Measurements from ENCODE around the gene HIC2.
"Not testable (repeated sequence)": the region's sequence is repeated elsewhere in the genome, so short reads cannot be mapped to it uniquely, and the experiment has no call there.

Gene HIC2, protein sequence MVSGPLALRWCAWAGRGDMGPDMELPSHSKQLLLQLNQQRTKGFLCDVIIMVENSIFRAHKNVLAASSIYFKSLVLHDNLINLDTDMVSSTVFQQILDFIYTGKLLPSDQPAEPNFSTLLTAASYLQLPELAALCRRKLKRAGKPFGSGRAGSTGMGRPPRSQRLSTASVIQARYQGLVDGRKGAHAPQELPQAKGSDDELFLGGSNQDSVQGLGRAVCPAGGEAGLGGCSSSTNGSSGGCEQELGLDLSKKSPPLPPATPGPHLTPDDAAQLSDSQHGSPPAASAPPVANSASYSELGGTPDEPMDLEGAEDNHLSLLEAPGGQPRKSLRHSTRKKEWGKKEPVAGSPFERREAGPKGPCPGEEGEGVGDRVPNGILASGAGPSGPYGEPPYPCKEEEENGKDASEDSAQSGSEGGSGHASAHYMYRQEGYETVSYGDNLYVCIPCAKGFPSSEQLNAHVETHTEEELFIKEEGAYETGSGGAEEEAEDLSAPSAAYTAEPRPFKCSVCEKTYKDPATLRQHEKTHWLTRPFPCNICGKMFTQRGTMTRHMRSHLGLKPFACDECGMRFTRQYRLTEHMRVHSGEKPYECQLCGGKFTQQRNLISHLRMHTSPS

DNA sequence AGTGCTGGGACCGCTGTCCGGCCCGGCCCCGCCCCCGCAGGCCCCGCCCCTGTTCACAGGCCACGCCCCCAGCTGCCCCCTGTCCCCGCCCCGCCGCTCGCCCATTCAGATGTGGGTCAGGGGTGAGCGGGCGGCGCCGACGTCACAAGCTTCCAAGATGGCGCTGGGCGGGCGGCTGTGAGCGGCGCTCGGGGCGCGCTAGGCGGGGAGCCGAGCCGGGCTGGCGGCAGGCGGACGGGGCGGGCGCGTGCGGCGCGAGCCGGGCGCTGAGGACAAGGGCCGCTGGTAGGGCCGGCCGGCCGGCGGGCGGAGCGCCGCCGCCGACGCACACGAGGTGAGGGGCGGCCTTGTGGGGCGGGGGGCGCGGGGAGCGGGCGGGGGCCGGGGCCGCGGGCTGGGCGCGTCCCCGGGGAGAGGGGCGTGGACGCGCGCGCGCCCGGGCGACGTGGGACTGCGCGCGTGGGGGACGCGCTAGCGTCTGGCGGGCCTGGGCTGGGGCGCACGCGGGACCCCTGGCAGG lies at the start of gene HIC2:
Gene HIC2, plus strand, starts transcription at position 145 of the 520 bp plus-strand sequence. CDS start 25,461 bp downstream, outside the sequence.
- not testable (repeated sequence) for DNase-seq

DNA sequence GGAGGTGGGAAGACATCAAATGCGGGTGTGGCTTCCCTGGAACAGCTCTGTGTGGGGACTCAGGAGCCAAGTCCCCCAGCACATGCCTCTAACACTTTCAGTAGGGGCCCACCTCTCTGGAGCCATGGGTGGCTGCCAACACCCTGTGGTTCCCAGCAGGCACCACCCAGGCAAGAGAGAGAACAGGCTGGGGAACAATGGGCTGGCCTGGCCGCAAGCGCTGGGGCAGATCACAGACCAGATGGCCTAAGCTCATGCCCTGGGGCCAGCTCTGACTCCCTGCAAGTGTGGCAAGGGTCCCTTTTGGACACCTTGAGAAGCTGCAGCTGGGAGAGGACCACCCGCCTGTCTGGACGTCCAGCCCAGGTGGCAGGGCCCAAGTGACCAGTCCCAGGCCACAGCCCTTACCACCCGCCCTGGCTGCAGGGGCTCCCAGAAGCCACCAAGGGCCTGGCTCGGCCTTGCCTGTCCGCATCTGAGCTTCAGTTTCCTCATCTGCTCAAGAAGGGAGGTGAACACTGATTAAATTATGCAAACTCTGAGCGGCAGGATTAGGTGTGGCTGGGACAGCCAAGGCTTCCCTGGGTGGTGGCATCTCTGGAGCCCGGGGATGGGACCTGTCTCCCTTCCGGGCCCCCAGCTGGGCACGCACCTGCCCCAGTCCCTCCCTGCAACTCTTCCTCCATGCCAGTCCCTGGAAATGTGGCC lies 48.4 kb upstream of the HIC2 start:
- DNase-seq, result not testable (repeated sequence)

DNA sequence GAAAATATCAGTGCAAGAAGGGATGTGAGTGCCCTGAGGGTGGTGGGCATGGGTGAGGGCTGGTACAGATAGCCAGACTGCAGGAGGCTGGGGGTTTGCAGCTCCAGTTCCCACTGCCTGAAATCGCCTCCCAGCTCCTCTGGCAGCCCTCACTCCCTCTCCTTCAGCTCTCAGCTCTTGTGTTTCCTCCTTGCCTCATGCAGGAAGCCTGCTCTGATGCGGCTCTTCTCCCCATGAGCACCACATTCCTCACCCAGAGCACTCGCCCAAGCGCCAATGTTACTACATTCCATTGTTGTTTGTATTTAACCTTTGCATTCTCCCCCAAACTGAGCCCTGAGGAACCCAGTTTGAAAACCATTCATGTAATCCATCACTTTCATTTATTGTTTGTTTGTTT lies 41.3 kb upstream of the HIC2 start:
- DNase-seq, result not testable (repeated sequence)

DNA sequence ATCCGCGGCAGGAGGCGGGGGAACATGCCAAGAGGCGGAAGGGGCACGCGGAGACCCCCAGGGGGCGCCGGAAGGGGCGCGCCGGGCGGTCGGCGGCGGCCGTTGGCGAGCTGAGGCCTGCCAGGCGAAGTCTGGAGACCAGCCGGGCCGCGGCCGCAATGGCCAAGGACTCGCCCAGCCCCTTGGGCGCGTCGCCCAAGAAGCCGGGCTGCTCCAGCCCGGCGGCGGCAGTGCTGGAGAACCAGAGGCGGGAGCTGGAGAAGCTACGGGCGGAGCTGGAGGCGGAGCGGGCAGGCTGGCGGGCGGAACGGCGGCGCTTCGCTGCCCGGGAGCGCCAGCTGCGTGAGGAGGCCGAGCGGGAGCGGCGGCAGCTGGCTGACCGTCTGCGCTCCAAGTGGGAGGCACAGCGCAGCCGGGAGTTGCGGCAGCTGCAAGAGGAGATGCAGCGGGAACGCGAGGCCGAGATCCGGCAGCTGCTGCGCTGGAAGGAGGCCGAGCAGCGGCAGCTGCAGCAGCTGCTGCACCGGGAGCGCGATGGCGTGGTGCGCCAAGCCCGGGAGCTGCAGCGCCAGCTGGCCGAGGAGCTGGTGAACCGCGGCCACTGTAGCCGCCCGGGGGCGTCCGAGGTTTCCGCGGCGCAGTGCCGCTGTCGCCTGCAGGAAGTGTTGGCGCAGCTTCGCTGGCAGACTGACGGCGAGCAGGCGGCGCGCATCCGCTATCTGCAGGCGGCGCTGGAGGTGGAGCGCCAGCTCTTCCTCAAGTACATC lies 33.3 kb upstream of the HIC2 start, which contains the start of gene RIMBP3B:
Gene RIMBP3B, plus strand, starts transcription at position 51 of the 767 bp plus-strand sequence. Its CDS starts 108 bp downstream, at position 159.
- not testable (repeated sequence) for DNase-seq

DNA sequence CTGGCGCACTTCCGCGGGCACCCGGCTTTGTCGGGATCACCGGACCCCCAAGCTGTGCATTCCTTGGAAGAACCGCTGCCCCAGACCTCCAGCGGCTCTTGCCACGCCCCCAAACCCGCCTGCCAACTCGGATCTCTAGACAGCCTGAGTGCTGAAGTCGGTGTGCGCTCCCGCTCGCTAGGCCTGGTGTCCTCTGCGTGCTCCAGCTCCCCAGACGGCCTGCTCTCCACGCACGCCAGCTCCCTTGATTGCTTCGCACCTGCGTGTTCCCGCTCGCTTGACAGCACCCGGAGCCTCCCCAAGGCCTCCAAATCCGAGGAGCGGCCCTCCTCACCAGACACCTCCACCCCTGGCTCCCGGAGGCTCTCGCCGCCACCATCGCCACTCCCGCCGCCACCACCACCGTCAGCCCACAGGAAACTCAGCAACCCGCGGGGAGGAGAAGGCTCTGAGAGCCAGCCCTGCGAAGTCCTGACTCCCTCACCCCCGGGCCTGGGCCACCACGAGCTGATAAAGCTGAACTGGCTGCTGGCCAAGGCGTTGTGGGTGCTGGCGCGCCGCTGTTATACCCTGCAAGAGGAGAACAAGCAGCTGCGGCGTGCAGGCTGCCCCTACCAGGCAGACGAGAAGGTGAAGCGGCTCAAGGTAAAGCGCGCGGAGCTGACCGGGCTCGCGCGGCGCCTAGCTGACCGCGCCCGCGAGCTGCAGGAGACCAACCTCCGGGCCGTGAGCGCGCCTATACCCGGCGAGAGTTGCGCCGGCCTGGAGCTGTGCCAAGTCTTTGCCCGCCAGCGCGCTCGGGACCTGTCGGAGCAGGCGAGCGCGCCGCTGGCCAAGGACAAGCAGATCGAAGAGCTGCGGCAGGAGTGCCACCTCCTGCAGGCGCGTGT lies 32.5 kb upstream of the HIC2 start:
- not testable (repeated sequence) for DNase-seq

DNA sequence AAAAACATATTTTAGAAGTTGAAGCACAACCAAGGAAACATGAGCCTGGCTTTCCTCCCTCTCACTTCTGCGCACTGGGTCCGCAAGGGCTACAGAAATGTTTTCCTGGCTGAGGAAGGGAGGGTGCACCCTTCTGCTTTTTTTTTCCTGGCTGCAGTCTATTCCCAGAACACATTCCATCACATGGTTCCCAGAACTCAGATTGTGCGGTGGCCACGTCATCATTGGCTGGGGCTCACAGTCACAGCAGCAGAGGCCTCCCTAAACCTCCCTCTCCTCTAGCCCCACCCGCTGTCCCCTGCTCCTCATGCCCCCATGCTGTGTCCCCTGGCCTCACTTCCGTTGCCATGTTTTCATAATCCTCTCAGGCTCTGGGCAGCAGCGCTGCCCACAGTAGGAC lies 27.7 kb upstream of the HIC2 start:
- not testable (repeated sequence) for DNase-seq

DNA sequence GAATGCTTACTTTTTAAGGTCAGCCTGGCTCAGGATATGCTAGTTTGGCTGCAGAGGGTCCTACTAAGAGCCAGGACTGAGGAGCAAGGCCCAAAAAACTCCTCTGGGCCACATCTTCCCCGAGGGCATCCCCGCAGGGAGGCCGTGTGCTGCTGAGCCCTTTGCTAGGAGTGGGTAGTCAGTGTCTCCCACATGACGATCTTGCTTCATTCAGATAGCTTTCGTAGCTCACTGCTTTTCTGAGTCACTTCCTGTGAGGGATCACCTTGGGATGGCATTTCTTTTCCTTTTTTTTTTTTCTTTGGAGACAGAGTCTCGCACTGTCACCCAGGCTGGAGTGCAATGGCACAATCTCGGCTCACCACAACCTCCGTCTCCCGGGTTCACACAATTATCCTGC lies 27.2 kb upstream of the HIC2 start:
- DNase-seq, result not testable (repeated sequence)

DNA sequence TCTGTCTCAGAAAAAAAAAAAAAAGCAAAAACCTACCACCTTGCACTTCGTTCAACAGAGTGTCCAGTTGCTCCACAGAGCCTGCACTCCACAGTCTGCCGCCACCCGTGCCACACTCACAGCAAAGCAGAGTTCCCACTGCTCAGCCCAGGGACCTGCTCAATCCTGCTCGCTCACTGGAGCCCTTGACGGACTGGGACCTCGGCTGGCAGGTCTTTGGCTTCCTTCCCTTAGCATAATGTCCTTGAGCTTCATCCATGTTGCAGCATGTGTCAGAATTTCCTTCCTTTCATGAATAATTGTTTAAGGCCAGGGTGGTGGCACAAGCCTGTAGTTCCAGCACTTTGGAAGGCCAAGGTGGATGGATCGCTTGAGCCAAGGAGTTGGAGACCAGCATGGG lies 22.6 kb upstream of the HIC2 start:
- DNase-seq, result not testable (repeated sequence)

DNA sequence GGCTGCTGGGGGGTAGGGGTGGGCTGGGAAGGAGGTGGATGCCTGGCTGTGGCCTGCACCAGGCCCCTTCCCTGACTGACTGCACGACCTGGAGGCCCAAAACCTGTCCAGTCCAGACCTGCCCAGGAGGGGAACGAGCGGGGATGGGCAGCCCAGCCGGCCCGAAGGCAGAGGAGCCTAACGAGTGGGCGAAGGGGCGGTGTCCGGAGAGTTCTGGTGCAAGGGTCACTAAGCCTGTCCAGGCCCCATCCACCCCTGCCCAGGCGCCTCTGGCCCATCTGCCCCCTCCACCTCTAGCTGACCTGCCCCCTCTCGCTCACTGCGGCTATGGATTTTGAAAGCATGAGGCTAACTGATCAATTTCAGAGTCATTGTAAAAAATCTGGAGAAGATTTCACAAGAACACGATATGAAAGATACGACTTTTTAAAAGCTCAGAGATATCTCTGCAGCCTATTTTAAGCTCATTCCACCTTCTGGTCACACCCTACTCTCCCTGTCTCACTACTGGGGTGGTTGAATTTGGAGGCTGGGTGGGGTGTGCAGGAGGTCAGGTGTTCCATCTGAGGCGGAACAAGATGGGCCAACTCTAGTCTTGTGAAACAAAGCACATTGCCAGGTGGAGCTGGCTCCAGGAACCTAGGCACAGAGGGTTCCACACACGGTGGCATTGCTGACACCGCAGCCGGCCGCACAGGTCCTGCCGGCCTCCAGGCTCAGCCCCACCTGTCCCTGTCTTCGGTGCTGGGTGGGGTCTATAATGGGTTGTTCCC lies 15.8 kb upstream of the HIC2 start:
- not testable (repeated sequence) for DNase-seq

DNA sequence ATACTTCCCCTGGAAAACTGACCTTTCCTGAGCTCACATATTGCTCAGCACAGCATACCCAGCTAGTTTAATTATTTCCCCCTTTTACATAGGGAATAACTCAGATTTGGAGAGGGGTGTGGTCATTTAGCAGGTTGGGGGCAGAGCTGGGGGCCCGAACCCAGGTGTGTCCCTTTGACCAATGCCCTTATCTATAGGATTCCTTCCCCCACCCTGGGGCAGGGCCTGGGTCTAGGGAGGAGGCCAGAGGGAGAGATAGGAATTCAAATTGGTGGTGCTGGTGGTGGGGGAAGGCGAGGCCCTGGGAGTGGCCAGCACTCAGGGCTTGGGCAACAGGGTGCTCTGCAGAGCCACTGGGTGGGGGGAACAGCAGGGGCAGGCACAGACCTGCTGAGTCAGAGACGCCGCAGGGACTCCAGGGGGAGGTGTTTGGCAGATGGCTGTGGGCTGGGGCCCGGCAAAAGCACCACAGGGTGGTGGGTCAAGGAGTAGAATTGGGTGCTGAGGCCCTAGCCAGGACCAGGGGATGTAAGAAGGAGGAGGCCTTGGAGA lies 14.3 kb upstream of the HIC2 start:
- not testable (repeated sequence) for DNase-seq

DNA sequence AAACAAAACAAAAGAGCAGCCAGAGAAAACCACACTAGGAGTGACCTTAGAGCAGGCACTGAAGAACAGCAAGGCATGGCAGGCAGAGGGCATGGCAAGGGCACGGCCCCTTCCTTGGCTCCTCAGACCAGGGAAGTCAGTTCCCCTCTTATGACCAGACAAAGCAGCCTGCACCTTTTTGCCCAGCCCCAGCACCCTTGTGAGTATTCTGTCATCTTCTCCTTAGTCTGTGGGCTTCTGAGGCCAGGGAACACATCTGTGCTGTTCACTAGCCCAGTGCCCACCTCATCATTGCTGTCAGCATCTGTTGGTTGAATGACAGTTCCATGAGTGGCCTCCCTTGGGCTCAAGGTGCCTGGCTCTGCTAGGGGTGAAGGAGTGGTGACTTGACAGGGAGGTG lies 10.0 kb upstream of the HIC2 start:
- DNase-seq, result not testable (repeated sequence)

DNA sequence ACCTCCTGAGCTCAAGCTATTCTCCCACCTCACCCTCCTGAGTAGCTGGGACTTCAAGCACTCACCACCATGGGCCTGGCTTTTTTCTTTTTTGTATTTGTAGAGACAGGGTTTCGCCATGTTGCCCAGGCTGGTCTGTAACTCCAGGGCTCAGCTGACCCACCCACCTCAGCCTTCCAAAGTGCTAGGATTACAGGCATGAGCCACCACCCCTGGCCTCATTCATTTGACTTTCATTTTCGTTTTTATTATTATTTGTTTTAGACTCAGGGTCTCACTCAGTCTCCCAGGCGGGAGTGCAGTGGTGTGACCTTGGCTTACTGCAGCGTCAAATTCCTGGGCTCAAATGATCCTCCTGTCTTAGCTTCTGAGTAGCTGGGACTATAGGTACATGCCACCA lies 9.4 kb upstream of the HIC2 start:
- DNase-seq, result not testable (repeated sequence)

DNA sequence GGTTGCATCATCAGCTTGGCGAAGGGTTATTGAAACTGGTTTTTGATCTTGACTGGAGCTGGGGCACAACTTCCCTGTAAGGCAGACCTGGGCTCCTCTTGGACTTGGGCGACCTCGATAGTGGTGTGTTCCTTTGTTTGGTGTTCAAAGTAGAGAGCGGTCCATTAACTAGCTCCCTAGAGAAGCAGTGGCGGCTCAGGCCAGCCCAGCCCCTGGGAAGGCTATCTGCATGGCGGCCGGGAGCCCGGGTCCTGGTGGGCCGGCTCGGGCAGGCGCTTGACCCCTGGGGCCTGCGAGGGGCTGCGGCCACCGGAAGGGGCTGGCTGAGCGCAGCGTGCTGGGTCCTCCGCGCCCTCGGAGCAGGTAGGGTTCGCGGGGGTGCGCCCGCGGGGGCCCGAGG lies 796 bp upstream of the HIC2 start:
- not testable (repeated sequence) for DNase-seq

DNA sequence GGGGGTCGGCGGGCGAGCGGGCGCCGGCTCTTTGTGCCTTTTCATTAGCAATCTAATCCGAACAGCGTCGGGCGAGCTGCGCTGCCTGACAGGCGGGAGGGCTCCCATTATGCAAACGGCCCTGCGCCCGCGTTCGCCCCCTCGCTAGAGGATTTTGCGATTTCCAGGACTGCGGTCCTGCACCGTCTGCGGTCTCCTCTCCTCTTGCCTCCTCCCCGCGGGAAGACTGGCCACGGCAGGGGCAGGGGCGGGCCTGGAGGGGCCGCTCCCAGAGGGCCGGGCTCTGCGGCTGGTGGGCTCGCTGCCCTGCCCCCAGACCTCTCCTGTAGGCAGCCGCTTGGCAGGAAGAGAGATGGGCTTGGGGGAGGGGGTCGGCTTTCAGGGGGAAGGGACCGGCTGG lies 682 bp downstream of the HIC2 start:
- DNase-seq, result not testable (repeated sequence)

DNA sequence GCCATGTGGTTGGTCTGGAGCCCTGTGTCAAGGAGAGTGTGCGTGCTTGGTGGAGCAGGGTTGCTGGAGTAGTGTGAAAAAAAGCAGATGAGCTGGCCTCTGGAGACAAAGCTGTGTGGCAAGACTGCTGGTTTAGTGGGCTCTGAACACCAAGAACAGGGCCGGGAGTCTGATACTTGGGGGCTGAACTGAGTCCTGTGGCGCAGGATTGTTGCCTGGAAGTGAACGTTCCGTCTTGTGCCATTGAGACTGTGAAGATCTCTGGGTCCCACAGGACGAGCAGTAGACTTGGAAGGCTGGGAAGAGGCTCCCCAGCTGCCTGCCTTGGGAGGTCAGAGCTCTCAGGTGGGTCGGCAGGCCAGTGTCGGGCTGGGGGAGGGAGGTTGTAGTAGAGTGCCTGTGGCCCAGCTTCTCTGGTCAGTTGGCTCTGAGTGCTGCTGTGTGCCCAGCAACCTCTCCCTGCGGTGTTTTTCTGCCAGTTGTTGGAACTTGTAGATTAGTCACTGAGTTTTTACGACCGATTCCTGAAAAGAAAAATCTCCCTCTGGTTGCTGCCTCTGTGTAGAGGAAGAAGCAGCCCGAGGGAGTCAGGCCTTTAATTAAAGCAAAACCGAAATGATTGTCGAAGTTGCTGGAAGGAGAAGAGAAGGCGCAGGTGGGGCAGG lies 1.9 kb downstream of the HIC2 start:
- not testable (repeated sequence) for DNase-seq

DNA sequence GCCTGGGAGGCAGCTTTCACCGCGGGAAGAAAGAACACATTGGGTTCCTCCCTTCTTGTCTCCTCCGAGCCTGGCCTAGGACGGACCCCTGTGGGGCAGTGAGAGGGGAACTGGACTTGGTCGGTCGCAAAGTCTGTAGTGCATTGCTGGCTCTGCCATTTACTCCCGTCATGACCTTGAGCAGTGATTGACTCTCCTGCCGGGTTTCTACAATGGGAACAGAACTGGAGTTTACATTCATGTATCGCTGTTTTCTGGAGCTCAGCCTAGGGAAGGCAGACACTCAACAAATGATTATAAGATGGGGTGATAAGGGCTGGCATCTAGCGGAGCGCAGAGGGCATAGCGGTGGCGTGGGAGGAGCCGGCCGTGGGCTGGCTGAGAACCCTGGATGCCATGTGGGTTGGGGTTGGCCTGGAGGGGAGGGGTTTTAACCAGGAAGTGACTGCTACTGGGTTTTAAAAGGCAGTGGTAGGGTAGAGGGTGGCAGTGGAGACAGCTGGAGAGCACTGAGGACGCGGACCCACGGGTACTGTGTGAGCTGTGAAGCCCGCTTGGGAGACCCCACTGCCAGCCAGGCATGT lies 3.1 kb downstream of the HIC2 start:
- not testable (repeated sequence) for DNase-seq

DNA sequence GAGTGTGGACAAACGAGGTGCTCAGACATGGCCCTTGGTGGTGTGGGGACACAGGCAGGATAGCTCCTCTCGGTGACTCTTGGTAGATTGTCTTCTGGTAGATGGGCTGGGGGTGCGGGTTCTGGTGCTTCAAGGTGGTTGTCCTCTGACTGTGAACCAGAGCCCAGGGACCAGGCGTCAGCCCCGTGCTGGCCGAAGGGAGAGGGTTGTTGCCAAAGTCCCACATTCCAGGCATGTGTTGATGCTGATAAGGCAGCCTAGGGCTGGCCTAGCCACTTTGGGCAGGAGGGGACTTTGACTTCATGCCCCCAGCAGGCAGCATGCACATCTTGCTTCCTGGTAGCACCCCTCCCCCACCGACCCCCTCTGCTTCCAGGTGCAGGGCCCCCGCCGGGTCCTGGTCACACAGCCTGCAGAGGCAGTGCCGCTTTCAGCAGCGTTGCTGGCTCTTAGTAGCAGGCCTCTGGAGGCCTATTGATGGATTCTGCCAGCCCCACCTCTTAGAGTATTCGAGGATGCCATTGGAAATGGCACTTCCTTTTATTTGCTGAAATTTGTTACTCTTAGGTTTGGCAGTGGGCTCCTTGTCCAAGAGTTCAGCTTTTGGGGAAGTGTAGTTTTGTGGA lies 7.0 kb downstream of the HIC2 start:
- not testable (repeated sequence) for DNase-seq

DNA sequence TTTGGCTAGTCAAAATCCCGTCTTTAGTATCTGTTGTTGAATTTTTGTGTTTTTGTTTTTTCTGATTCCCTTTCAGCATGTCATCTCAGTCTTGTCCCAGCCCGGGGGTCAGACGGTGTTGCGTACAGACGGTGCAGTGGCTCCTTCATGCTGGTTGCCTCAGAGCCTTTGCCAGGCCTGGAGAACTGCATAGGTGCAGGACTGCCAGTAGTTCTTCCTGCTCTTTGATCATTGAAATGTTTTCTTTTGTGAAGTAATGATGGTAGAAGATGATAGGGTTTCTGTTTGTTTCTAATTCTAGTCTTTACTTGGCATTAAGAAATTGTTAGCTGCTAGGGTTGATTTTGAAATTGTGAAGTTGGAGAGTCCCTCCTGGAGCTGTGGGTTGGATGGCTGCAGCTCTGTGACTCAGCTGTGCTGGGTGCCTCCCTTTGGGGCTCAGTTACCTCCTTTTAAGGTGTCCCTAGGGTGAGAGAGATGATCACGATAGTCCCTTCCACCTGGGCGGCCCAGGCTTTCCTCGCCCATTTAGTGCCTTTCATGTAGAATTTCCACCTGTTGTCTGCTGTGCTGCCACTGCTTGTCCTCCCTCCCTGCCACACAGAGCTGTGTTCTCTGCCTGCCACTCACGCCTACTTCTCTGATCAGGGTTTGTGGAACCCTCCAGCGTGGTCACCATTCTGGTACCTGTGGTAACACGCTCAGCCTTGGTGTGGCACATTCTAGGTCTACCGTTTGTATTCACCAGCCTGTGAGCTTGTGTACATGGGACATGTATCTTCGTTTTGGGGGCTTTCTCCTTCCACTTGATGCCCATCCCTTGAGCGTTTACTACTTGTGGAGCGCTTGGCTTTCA lies 17.4 kb downstream of the HIC2 start:
- DNase-seq, result not testable (repeated sequence)

All from fibroblast of skin of right biceps (primary cell).